IMR-90 (cell line): Measurements from ENCODE around the gene ZEB2.

Experiments used
- CTCF ChIP-seq: conservative IDR thresholded peaks from 2 replicates; pipeline ENCODE4 v1.5.1; 2012; ENCODE audit warnings: mild to moderate bottlenecking, low read depth, low read length, improper control_type of control experiment
- MXI1 ChIP-seq: IDR thresholded peaks from 2 replicates; pipeline ENCODE4 v1.6.1; 2012; ENCODE audit warnings: low read depth, mild to moderate bottlenecking, low read length, moderate library complexity, borderline replicate concordance

- TF ChIP-seq MXI1 = no peak
- no peak for TF ChIP-seq CTCF
Measured at GRCh38 chr2:144496977-144497598, 22.8 kb downstream of the ZEB2 start.
